ENCODE results near the gene C11orf68.

C11orf68 gene

DNA sequence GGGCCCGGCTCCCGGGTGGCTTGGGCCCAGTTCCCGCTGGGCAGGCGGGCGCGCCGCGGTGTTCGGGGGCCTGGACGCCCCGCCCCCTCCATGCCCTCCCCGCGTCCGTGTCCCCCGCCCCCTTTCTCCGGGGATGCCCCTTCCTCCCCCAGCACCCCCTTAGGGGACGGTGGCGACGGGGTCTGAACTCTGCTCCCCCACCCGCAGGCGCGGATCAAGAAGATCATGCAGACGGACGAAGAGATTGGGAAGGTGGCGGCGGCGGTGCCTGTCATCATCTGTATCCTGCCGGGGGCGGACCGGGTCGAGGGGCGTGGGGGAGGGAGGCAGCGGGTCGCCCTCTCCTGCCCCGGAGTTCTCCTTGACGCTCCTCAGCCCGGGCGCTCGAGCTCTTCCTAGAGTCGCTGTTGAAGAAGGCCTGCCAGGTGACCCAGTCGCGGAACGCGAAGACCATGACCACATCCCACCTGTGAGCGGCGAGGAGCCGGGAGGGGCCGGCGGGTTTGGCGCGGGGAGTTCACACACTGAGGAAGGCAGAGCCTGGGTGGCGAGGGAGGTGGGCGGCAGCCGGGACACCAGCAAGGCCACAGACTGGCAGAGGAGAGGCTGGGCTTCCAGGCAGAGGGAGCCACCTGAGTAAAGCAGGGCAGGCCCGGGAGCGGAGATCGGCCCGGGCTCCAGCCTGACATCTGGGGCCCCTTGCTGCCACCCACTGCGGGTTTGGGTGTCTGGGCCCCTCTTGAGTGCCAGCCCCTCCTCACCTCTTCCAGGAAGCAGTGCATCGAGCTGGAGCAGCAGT, 910 bp upstream of the C11orf68 start:
- Histone ChIP-seq H3K27me3 (ENCODE audit: insufficient read depth, poor library complexity, severe bottlenecking) (no peaks in the 10 kb centered on the region), H3K9me3 (ENCODE audit: severe bottlenecking) (no peaks in the 10 kb centered on the region), H3K27ac (ENCODE audit: poor library complexity, severe bottlenecking) (peak overlapping the region; percentile 98), H3K4me1 (ENCODE audit: insufficient read depth, poor library complexity, severe bottlenecking) (peaks cover 41% of the 10 kb centered on the region), H3K36me3 (ENCODE audit: low read depth) (peaks cover 51% of the 10 kb centered on the region), H3K4me3 (ENCODE audit: severe bottlenecking) (peak overlapping the region; percentile 80)
- ATAC-seq (ENCODE audit: low read depth) (peak; percentile 1), DNase-seq (ENCODE audit: low spot score) (no peak)
- TF ChIP-seq, protein P1, sequence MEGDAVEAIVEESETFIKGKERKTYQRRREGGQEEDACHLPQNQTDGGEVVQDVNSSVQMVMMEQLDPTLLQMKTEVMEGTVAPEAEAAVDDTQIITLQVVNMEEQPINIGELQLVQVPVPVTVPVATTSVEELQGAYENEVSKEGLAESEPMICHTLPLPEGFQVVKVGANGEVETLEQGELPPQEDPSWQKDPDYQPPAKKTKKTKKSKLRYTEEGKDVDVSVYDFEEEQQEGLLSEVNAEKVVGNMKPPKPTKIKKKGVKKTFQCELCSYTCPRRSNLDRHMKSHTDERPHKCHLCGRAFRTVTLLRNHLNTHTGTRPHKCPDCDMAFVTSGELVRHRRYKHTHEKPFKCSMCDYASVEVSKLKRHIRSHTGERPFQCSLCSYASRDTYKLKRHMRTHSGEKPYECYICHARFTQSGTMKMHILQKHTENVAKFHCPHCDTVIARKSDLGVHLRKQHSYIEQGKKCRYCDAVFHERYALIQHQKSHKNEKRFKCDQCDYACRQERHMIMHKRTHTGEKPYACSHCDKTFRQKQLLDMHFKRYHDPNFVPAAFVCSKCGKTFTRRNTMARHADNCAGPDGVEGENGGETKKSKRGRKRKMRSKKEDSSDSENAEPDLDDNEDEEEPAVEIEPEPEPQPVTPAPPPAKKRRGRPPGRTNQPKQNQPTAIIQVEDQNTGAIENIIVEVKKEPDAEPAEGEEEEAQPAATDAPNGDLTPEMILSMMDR (IDR thresholded peaks at IDR 0.05; ENCODE audit: poor library complexity, severe bottlenecking) = no peak

DNA sequence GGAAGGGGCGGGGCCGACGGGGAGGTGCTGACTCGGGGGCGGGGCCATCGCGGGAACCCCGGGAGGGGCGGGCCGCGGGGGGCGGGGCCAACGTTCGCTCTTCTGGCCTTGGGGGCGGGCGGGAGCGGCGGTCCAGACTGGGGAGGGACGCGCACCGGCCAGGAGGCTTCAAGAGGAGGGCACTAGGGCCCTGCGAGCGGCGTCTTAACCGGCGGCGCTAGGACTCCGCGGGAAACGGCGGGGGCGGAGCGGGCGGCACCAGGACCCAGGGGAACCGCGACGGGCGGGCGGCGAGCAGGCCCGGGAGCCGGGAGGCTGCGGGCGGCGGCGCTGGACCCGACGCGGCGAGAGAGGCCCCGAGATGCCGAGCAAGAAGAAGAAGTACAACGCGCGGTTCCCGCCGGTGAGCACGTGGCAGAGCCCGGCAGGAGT, 295 bp upstream of the C11orf68 start, which contains the start of gene DRAP1:
Gene DRAP1 (plus strand): TSS at position 286 of the 432 bp plus-strand sequence. CDS start 76 bp downstream, at position 362.
- no peaks in the 10 kb centered on the region for H3K27me3 ChIP-seq (ENCODE audit: insufficient read depth, poor library complexity, severe bottlenecking)
- TF ChIP-seq, protein P1 (IDR thresholded peaks at IDR 0.05; ENCODE audit: poor library complexity, severe bottlenecking) = no peak
- H3K4me1 ChIP-seq (ENCODE audit: insufficient read depth, poor library complexity, severe bottlenecking) = peaks cover 44% of the 10 kb centered on the region
- H3K36me3 ChIP-seq (ENCODE audit: low read depth) = peaks cover 51% of the 10 kb centered on the region
- ATAC-seq (ENCODE audit: low read depth) (peak; percentile 69), DNase-seq (ENCODE audit: low spot score) (peak; percentile 98)
- peak within 1 kb of the TSS; percentile 80 for H3K4me3 ChIP-seq (ENCODE audit: severe bottlenecking)
- no peaks in the 10 kb centered on the region for H3K9me3 ChIP-seq (ENCODE audit: severe bottlenecking)
- H3K27ac ChIP-seq (ENCODE audit: poor library complexity, severe bottlenecking) = peak within 1 kb of the TSS; percentile 98

DNA sequence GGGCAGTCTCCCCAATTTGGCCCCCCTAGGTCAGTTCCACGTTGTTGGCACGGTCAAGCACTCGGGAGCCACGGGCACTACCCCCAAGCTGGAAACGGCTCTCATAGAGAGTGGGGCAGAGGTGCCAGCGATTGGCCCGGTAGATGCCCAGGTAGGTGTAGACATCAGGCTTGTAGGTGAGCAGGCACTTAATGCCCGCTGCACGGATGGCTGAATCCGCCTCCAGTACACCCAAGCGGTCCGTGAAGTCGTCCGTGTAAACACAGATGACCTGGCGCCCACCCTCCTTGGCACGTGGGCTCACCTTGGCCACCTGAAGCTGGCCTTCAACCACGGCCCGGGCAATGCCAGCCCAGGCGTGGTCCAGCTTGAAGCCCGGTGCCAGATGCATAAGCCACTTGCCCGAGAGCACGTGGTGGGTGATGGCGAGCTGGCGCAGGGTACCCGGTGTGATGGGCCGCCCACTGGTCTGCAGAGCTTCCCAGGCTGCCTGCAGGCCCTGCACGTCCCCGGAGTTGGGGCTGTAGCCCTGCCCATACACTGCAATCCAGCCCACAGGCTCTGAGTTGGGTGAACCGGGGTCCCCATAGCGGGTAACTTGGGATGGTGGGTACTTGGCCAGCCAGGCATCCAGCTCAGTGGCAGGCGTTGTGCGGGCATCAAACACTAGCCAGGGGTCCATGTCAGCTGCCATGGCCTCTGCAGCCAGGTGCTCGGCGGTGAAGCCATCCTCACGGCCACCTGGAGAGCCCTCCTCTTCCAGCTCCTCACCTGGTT, 1.2 kb downstream of the C11orf68 start:
- Histone ChIP-seq H3K27ac (ENCODE audit: poor library complexity, severe bottlenecking) (peak overlapping the region; percentile 98), H3K4me3 (ENCODE audit: severe bottlenecking) (peak overlapping the region; percentile 74), H3K27me3 (ENCODE audit: insufficient read depth, poor library complexity, severe bottlenecking) (no peaks in the 10 kb centered on the region), H3K4me1 (ENCODE audit: insufficient read depth, poor library complexity, severe bottlenecking) (peaks cover 59% of the 10 kb centered on the region), H3K36me3 (ENCODE audit: low read depth) (peaks cover 41% of the 10 kb centered on the region), H3K9me3 (ENCODE audit: severe bottlenecking) (no peaks in the 10 kb centered on the region)
- no peak for ATAC-seq (ENCODE audit: low read depth)
- no peak for DNase-seq (ENCODE audit: low spot score)
- TF ChIP-seq, protein P1 (IDR thresholded peaks at IDR 0.05; ENCODE audit: poor library complexity, severe bottlenecking) = no peak

DNA sequence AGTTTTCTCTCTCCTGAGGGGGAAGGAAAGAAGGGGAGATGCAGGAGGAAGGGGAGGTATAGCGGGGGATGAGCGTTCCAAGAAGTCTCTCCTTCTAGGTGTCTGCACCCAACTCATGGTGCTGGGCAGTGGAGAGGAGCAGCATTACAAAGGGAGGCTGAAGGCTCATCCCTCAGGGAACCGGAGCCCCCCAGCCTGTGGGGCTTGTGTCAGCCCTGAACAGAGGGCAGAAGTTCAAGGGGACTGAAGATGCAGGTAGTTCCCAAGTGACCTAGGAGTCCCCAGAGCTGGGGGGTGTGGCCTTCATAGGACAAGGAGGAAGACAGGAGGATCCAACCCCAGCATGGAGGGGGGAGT, 1.8 kb downstream of the C11orf68 start:
- DNase-seq (ENCODE audit: low spot score) (no peak), ATAC-seq (ENCODE audit: low read depth) (no peak)
- Histone ChIP-seq H3K9me3 (ENCODE audit: severe bottlenecking) (no peaks in the 10 kb centered on the region), H3K27ac (ENCODE audit: poor library complexity, severe bottlenecking) (peak overlapping the region; percentile 98), H3K36me3 (ENCODE audit: low read depth) (peaks cover 35% of the 10 kb centered on the region), H3K4me3 (ENCODE audit: severe bottlenecking) (no peak overlapping the region), H3K27me3 (ENCODE audit: insufficient read depth, poor library complexity, severe bottlenecking) (no peaks in the 10 kb centered on the region), H3K4me1 (ENCODE audit: insufficient read depth, poor library complexity, severe bottlenecking) (peaks cover 65% of the 10 kb centered on the region)
- TF ChIP-seq, protein P1 (IDR thresholded peaks at IDR 0.05; ENCODE audit: poor library complexity, severe bottlenecking) = no peak
